Activated T-helper 2 cell treated with anti-CD3 and anti-CD28 coated beads, Interferon-gamma antibody, Interleukin-2, Interleukin-4, amounts not matched to agents 10 μg/mL and 5 μg/mL and 100 μg/mL, durations not matched to agents 14 hours and 24 hours and 36 hours (primary cell): ENCODE measurements around the gene TRAIP. TPM values are rescaled to one million over a fixed set of nuclear protein-coding genes. Genes with fewer than 3 reads are reported as not detected.
A peak's percentile ranks its signal among the peaks of the same experiment; 100 is the strongest.
"Not testable (repeated sequence)": the region's sequence is repeated elsewhere in the genome, so short reads cannot be mapped to it uniquely, and the experiment has no call there.

ENCODE experiments used
- DNase-seq: peaks from one replicate; pipeline ENCODE4 v3.0.0; 2021; ENCODE audit warnings: low spot score
- H3K27ac Mint-ChIP-seq: one replicate; pipeline ENCODE4 v1.8.0; 2021; ENCODE audit warnings: mixed read lengths
- H3K27me3 Mint-ChIP-seq: one replicate; pipeline ENCODE4 v1.8.0; 2021; ENCODE audit warnings: low read depth, mixed read lengths
- H3K36me3 Mint-ChIP-seq: one replicate; pipeline ENCODE4 v1.8.0; 2021; ENCODE audit warnings: low read depth, mixed read lengths
- H3K4me1 Mint-ChIP-seq: one replicate; pipeline ENCODE4 v1.8.0; 2021; ENCODE audit warnings: low read depth, mixed read lengths
- H3K4me3 Mint-ChIP-seq: one replicate; pipeline ENCODE4 v1.8.0; 2021; ENCODE audit warnings: low read depth, mild to moderate bottlenecking, moderate library complexity, mixed read lengths
- H3K9me3 Mint-ChIP-seq: one replicate; pipeline ENCODE4 v1.8.0; 2021; ENCODE audit warnings: mixed read lengths
- intact Hi-C: fragments of 100-400 bp; cut with micrococcal nuclease; formaldehyde crosslinking; loops from one replicate; pipeline ENCODE4 v1.15.1; 2023
- total RNA-seq: library from RNA; stranded (reverse); gene quantifications from 2 replicates; pipeline ENCODE4 v1.2.3, GENCODE V29; 2022

The TRAIP gene, protein sequence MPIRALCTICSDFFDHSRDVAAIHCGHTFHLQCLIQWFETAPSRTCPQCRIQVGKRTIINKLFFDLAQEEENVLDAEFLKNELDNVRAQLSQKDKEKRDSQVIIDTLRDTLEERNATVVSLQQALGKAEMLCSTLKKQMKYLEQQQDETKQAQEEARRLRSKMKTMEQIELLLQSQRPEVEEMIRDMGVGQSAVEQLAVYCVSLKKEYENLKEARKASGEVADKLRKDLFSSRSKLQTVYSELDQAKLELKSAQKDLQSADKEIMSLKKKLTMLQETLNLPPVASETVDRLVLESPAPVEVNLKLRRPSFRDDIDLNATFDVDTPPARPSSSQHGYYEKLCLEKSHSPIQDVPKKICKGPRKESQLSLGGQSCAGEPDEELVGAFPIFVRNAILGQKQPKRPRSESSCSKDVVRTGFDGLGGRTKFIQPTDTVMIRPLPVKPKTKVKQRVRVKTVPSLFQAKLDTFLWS
- total RNA-seq, result 21.0 and 26.6 TPM in 2 replicates

DNA sequence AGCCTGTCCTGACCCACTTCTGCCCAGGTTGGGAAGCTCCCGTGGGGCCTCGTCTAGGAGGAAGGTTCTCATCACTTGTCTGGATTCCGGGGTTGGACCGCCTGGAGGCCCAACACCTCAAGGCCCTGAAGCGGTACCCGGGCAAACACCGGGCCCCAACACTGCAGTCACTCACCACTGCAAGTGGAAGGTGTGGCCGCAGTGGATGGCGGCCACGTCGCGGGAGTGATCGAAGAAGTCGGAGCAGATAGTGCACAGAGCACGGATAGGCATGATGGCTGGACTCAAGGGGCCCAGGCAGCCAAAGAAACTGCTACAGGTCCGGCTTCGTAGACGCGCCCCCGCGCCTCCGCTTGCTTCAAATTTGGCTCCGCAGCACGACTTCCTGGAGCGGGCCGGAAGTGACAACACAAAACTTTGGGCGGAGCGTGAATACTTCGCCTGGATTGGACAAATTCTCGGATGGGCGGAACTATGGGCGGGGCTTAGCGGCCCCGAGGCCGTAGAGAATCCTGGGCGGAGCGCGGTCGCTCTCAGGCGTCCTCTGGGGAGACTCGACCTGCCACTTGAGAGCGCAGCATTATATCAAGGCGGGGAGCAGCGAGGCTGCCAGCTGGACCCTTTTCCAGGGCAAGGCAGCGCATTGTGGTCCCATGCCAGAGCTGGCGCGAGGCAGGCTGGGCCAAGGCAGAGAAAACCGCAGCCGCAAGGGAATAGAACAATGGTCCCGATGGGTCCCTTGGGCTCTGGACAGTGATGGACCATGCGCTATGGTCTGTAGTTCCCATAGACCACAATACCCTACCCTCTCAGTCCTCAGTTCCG is at the start of gene TRAIP:
Gene TRAIP, minus strand, starts transcription at position 384 of the 825 bp plus-strand sequence. Its CDS starts 111 bp downstream, at position 273.
- no peaks in the 10 kb centered on the region for H3K9me3 Mint-ChIP-seq
- peak; percentile 94 for DNase-seq
- H3K27ac Mint-ChIP-seq, result peak within 1 kb of the TSS; percentile 88
- H3K4me3 Mint-ChIP-seq, result peak within 1 kb of the TSS; percentile 96
- peaks cover 5% of the 10 kb centered on the region for H3K36me3 Mint-ChIP-seq
- intact Hi-C loops, result loop anchor here (1.0 to 2.0 kb wide), 2 partner anchors 44 to 49 kb away; partner anchors contain the start of gene UBA7
- no peaks in the 10 kb centered on the region for H3K27me3 Mint-ChIP-seq
- H3K4me1 Mint-ChIP-seq, result peaks cover 14% of the 10 kb centered on the region

DNA sequence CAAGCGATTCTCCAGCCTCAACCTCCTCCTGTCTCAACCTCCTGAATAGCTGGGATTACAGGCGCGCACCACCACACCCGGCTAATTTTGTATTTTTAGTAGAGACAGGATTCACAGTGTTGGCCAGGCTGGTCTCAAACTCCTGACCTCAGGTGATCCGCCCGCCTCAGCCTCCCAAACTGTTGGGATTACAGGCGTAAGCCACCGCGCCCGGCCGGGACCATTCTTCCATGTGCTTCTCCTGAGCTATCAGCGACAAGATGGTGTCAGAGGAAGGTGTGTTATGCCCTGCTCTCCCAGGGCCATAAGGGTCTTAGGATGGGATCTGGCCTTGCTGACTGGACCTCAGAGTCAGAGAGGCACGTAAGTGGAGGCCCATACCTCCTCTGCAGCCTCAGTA is 48.1 kb upstream of the TRAIP start:
- DNase-seq, H3K9me3 Mint-ChIP-seq, H3K27me3 Mint-ChIP-seq, intact Hi-C loops, H3K36me3 Mint-ChIP-seq: not testable (repeated sequence)
- H3K4me1 Mint-ChIP-seq, result peaks cover 25% of the 10 kb centered on the region
- H3K4me3 Mint-ChIP-seq, result peak overlapping the region; percentile 82
- peak overlapping the region; percentile 86 for H3K27ac Mint-ChIP-seq

DNA sequence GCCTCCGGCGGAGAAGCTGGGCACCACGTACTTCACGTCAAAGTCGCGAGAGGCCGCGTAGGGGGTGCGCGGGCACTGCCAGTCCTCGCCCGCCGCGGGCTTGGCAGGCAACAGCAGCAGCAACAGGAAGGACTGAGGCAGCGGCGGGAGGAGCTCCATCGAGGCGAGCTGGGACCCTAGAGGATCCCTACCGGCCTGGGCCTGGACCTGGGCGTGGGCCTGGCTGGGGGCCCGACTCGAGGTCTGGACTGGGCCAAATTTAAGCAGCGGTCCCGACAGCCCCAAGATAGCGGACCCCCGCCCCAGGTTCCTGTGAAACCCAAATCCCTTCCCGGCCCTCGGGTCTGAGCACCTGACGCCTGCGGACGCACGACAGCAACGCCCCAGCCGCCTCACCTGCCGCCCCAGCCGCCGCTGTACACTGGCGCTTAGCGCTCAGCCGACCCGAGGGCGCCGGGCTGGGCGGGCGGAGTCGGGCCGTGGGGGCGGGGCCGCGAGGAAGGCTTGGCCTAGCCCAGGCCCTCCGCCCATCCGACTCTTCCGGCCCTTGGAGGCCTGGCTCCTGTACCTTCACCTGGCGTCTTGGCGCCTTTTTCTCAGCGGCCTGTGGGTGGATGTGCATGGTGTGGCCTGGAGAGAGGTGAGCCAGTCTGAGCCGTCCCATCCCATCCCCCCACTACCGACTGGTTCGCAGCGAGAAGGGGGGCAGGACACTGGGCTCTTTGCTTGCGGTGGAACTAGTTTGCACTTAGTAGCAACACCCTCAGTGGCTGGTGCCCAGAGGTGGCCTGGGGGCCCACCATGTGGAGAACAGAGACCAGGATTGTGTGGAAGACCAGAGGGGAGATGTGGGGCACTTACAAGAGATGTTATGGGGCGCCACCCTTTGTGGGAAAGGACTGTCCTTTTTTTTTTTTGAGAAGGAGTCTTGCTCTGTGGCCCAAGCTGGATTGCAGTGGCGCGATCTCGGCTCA is 47.4 kb upstream of the TRAIP start, which contains the start of gene MST1R:
Gene MST1R, minus strand, starts transcription at position 423 of the 974 bp plus-strand sequence. Its CDS starts 264 bp downstream, at position 159.
- H3K36me3 Mint-ChIP-seq, result no peaks in the 10 kb centered on the region
- intact Hi-C loops, result no loop called here
- peaks cover 25% of the 10 kb centered on the region for H3K4me1 Mint-ChIP-seq

DNA sequence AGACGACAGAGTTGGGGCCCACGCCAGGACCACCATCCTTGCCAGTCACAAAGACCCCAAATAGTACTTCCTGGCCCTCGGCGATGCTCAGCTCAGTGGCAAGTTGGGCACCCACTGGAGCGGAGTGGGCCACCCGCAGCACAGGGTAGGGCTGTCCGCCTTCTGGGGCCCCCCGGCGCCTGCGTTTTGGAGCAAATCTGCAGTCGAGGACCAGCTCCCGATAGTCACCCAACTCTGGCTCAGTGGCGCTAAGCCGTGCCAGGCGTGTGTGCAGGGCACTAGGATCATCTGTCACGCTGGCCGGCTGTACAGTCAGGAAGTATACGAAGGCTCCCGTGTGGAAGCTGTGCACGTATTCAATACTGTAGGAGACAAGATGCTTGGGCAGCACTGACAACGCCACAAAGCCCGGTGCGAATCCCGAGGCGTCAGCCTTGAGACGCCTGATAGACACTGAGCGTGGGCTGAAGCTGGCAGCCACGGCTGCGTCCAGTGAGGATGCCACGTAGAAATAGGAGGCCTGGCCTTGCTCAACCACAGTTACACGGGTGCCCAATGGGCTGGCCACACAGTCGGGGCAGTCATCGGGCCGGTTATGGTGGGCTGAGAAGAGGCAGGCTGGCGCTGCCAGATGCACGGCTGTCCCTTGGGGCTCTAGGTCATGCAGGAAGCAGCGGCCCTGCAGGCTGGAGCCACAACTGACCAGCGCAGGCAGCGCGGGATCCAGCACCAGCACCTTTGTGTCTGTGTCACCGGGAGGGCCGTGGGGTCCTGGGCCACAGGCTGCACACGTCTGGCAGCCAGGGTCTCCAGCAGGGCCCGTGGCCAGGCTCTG is 46.4 kb upstream of the TRAIP start:
- Mint-ChIP-seq H3K36me3 (no peaks in the 10 kb centered on the region), H3K9me3 (no peaks in the 10 kb centered on the region), H3K27ac (no peak overlapping the region), H3K27me3 (no peaks in the 10 kb centered on the region), H3K4me1 (peaks cover 25% of the 10 kb centered on the region), H3K4me3 (no peak overlapping the region)
- DNase-seq, result no peak
- intact Hi-C loops, result no loop called here

More for the DNA sequence above, 47.4 kb upstream of the TRAIP start, which contains the start of gene MST1R:
- peak within 1 kb of the TSS; percentile 86 for H3K27ac Mint-ChIP-seq
- no peaks in the 10 kb centered on the region for H3K9me3 Mint-ChIP-seq
- H3K27me3 Mint-ChIP-seq, result no peaks in the 10 kb centered on the region
- H3K4me3 Mint-ChIP-seq, result peak within 1 kb of the TSS; percentile 82
- peak; percentile 86 for DNase-seq

DNA sequence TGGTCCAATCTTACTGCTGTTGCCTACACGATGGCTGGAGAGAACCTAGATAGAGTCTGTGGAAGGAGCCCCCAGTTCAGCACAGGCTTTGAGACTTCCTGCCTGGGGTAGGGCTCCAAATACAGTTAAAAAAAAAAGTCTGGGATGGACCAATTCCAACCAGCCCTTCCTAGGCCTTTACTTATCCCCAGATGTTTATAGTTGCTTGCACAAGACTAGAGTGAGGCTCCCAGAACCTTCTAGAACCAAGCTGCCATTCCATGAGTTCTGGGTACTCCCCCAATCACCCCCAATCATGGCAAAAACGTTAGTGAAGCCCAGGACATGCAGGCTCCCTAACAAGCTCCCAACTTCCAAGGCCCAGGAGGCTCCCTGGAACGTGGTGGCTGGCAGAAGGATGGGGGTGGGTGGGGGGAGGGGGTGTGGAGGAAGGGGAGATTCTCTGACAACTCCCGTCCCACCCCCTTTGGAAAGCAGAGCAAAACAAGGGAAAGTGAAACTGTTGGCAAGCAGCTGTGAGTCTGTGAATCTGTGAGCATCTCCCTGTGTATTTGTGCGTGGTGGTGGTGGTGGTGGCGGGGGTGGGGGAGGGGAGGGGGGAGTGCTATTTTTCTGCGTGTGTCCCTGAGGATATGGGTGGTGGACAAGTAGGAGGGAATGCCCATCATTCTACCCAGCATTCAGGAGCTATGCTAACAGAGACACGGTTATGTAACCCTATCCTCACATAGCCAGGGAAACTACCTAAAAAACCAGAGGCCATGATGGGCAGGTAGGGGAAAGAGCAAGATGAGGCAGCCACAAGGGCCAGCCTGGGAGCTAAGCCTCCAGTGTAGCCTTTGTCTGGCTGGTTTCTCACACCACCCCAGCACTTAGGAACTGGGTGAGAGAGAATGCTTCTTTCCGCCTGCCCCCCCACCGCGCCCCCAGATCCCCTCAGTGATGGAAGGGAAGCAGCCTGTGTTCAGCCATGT is 45.3 kb upstream of the TRAIP start:
- peaks cover 21% of the 10 kb centered on the region for H3K4me1 Mint-ChIP-seq
- no peaks in the 10 kb centered on the region for H3K36me3 Mint-ChIP-seq
- intact Hi-C loops, result no loop called here
- no peaks in the 10 kb centered on the region for H3K9me3 Mint-ChIP-seq
- no peak for DNase-seq
- no peak overlapping the region for H3K27ac Mint-ChIP-seq
- H3K4me3 Mint-ChIP-seq, result no peak overlapping the region
- H3K27me3 Mint-ChIP-seq, result no peaks in the 10 kb centered on the region

DNA sequence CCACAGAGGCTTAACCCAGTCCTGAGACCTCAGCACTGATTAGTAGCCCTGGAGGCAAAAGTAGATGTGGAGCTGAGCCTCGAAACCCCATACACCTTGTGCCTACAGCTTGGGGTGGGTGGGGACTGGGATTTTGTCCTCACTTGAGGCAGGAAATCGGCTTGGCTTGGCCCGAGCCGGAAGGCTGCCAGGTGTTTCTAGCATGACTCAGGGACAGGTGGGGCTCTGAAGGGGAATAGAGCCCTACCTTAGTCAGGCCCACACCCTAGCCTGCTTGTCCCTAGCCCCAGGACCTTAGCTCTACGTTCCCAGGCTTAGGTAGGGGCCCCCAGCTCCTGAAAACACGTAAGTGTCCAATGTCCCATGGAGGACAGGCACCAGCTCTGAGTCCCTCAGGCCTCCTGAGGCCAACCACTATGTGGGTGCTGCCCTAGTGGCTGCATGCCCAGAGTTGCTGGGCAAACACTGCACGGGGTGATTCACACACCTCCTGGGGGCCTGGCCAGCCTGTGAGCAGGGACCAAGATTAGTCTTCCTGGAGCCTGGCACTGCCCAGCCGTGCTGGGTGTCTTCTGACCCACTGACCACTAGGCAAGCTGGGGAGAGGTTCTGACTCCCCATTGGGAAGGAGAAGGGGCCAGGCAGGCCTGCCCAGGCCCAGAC is 44.3 kb upstream of the TRAIP start:
- no peak overlapping the region for H3K4me3 Mint-ChIP-seq
- no peaks in the 10 kb centered on the region for H3K27me3 Mint-ChIP-seq
- H3K4me1 Mint-ChIP-seq, result peaks cover 11% of the 10 kb centered on the region
- intact Hi-C loops, result no loop called here
- no peak overlapping the region for H3K27ac Mint-ChIP-seq
- H3K9me3 Mint-ChIP-seq, result no peaks in the 10 kb centered on the region
- DNase-seq, result no peak
- no peaks in the 10 kb centered on the region for H3K36me3 Mint-ChIP-seq

DNA sequence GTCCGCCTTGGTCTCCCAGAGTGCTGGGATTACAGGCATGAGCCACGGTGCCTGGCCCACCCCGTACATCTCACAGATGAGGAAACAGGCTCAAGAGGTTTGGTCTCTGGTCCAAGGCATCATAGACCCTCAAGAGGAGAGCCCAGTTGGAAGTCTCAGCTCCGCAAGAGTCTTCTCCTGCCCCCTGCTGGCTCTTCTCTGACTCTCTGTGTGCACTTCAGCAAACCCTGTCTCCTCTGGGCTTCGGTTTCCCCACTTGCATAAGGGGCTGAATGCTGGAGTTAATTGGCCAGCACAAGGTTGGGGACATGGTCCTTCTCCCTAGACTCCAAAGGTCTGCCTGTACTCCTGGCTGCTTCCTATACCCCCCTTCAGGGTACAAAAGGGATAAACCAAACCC is 43.5 kb upstream of the TRAIP start:
- H3K27ac Mint-ChIP-seq, result no peak overlapping the region
- H3K4me3 Mint-ChIP-seq, result no peak overlapping the region
- intact Hi-C loops, result no loop called here
- no peaks in the 10 kb centered on the region for H3K36me3 Mint-ChIP-seq
- DNase-seq, result no peak
- no peaks in the 10 kb centered on the region for H3K9me3 Mint-ChIP-seq
- H3K27me3 Mint-ChIP-seq, result no peaks in the 10 kb centered on the region
- peaks cover 6% of the 10 kb centered on the region for H3K4me1 Mint-ChIP-seq

DNA sequence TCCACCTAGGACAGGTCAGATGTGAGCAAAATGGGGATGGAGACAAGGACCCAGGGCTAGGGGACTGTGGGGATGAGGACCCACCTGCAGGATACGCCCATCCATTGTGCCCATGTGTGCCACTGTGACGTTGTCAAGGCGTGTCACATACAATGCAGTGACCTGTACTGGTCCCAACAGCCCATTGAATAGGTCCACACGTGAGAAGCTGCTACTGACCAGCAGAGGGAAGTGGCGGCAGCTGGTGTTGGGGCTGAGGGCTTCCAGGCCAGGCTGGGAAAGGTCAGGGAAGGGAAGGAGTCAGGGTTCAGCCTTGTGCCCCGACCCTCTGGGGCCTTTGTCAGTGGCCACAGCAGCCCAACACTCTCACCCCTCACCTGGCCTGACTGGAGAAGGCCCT is 42.6 kb upstream of the TRAIP start:
- H3K4me3 Mint-ChIP-seq, result no peak overlapping the region
- H3K27ac Mint-ChIP-seq, result no peak overlapping the region
- H3K36me3 Mint-ChIP-seq, result no peaks in the 10 kb centered on the region
- no peaks in the 10 kb centered on the region for H3K27me3 Mint-ChIP-seq
- no peak for DNase-seq
- intact Hi-C loops, result no loop called here
- H3K4me1 Mint-ChIP-seq, result peaks cover 2% of the 10 kb centered on the region
- no peaks in the 10 kb centered on the region for H3K9me3 Mint-ChIP-seq

DNA sequence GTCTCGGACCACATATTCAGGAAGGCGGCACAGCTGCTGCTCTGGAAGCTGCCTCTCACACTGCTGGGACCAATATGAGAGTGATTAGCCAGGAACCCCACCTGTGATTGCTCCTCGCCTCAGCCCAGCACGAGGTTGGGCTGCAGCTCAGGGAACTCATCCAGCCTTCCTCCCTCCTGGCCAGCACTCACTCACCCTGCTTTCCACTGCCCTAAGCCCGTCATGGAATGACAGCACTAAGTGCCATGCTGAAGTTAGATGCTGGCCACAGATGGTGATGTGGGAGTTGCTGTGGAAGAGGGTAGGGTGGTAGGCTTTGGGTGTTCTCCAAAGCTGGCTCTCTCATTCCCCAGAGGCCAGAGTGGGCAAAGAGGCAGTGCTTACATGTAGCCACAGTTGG is 40.0 kb upstream of the TRAIP start:
- Mint-ChIP-seq H3K36me3 (no peaks in the 10 kb centered on the region), H3K9me3 (no peaks in the 10 kb centered on the region)
- intact Hi-C loops, result no loop called here

DNA sequence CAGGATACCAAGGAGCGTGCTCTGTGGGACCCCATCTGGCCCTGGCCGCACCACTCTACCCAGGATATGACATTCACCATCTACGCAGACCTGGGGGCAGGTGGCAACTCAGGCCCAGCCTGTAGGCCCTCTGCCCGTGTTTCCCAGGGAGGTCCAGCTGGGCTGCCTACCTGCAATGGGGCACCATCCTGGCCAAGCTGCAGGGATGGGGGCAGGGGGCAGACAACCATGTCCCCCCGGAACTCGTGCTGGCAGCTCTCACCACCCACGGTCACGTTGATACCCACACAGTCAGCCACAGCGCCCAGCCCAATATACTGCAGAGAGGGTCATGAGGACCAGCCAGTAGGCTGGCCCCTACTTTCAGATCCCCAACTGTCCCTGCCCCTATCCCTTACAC is 39.4 kb upstream of the TRAIP start:
- no peaks in the 10 kb centered on the region for H3K9me3 Mint-ChIP-seq
- H3K36me3 Mint-ChIP-seq, result no peaks in the 10 kb centered on the region
- intact Hi-C loops, result no loop called here
- H3K27me3 Mint-ChIP-seq, result no peaks in the 10 kb centered on the region
- H3K4me3 Mint-ChIP-seq, result no peak overlapping the region
- DNase-seq, result no peak
- no peaks in the 10 kb centered on the region for H3K4me1 Mint-ChIP-seq
- H3K27ac Mint-ChIP-seq, result no peak overlapping the region

More for the DNA sequence above, 40.0 kb upstream of the TRAIP start:
- H3K27me3 Mint-ChIP-seq, result no peaks in the 10 kb centered on the region
- H3K4me1 Mint-ChIP-seq, result no peaks in the 10 kb centered on the region
- H3K4me3 Mint-ChIP-seq, result no peak overlapping the region
- no peak for DNase-seq
- no peak overlapping the region for H3K27ac Mint-ChIP-seq
